ENCODE data around the gene SENP8. TPM values are rescaled to one million over a fixed set of nuclear protein-coding genes. Genes with fewer than 3 reads are reported as not detected.

Gene SENP8
- total and polyA plus RNA-seq, 2 experiments from 2014 or later = 1.5 to 2.0 TPM

- Histone ChIP-seq H3K9me2 (replicated peaks; ENCODE audit: insufficient read depth) (no peaks in the 10 kb centered on the region), H3K4me2 (peak overlapping the region; percentile 91), H3K9me3 (ENCODE audit: low read depth) (no peaks in the 10 kb centered on the region), H3K27ac (peak overlapping the region; percentile 95), H2AFZ (peak overlapping the region; percentile 76), H4K20me1 (ENCODE audit: insufficient read depth, poor library complexity, severe bottlenecking) (peaks cover 20% of the 10 kb centered on the region), H3K79me2 (peaks cover 63% of the 10 kb centered on the region), H3K4me3 (peak overlapping the region; percentile 95), H3K36me3 (replicated peaks; ENCODE audit: insufficient read depth, low read depth) (no peaks in the 10 kb centered on the region), H3K27me3 (no peaks in the 10 kb centered on the region), H3K4me1 (ENCODE audit: insufficient read depth) (peaks cover 12% of the 10 kb centered on the region)
- TF ChIP-seq CTCF (IDR thresholded peaks at IDR 0.05; ENCODE audit: poor library complexity) (no peak), EZH2phosphoT487 (IDR thresholded peaks at IDR 0.05; ENCODE audit: low read depth, severe bottlenecking, unreplicated experiment) (no peak), EZH2 (IDR thresholded peaks at IDR 0.05; ENCODE audit: borderline replicate concordance) (no peak)
- WGBS (ENCODE audit: low lambda C conversion rate, missing lambda C conversion rate) = 2% methylated on average over 17 of the region's 59 CpGs
- DNase-seq (ENCODE audit: low spot score) = peak; percentile 85
These were observed 652 bp upstream of the SENP8 start for GRCh38 chr15:72117486-72118016.

GRCh38 chr15:72124218-72124617 lies 6.0 kb downstream of the SENP8 start:
- H3K4me3 ChIP-seq = no peak overlapping the region
- H3K9me2 ChIP-seq (replicated peaks; ENCODE audit: insufficient read depth) = no peaks in the 10 kb centered on the region
- no peaks in the 10 kb centered on the region for H3K27me3 ChIP-seq
- H3K9me3 ChIP-seq (ENCODE audit: low read depth) = no peaks in the 10 kb centered on the region
- no peak overlapping the region for H3K27ac ChIP-seq
- H4K20me1 ChIP-seq (ENCODE audit: insufficient read depth, poor library complexity, severe bottlenecking) = no peaks in the 10 kb centered on the region
- TF ChIP-seq EZH2phosphoT487 (IDR thresholded peaks at IDR 0.05; ENCODE audit: low read depth, severe bottlenecking, unreplicated experiment) (no peak), EZH2 (IDR thresholded peaks at IDR 0.05; ENCODE audit: borderline replicate concordance) (no peak)
- DNase-seq (ENCODE audit: low spot score) = no peak
- H3K36me3 ChIP-seq (replicated peaks; ENCODE audit: insufficient read depth, low read depth) = no peaks in the 10 kb centered on the region
- WGBS (ENCODE audit: low lambda C conversion rate, missing lambda C conversion rate) = 62% methylated on average over 1 of the region's 1 CpG
- no peak overlapping the region for H2AFZ ChIP-seq
- H3K4me1 ChIP-seq (ENCODE audit: insufficient read depth) = no peaks in the 10 kb centered on the region
- H3K79me2 ChIP-seq = peaks cover 12% of the 10 kb centered on the region
- no peak overlapping the region for H3K4me2 ChIP-seq

GRCh38 chr15:72127724-72128322 lies 9.6 kb downstream of the SENP8 start:
- no peaks in the 10 kb centered on the region for H3K36me3 ChIP-seq (replicated peaks; ENCODE audit: insufficient read depth, low read depth)
- WGBS (ENCODE audit: low lambda C conversion rate, missing lambda C conversion rate) = 64% methylated on average over 2 of the region's 2 CpGs

GRCh38 chr15:72128359-72128758 lies 10.2 kb downstream of the SENP8 start:
- DNase-seq (ENCODE audit: low spot score) = no peak
- H3K36me3 ChIP-seq (replicated peaks; ENCODE audit: insufficient read depth, low read depth) = no peaks in the 10 kb centered on the region
- no peak overlapping the region for H3K4me2 ChIP-seq
- H3K4me1 ChIP-seq (ENCODE audit: insufficient read depth) = no peaks in the 10 kb centered on the region
- H3K27me3 ChIP-seq = no peaks in the 10 kb centered on the region
- no peak overlapping the region for H3K4me3 ChIP-seq
- no peaks in the 10 kb centered on the region for H4K20me1 ChIP-seq (ENCODE audit: insufficient read depth, poor library complexity, severe bottlenecking)
- no peak for TF ChIP-seq EZH2phosphoT487 (IDR thresholded peaks at IDR 0.05; ENCODE audit: low read depth, severe bottlenecking, unreplicated experiment)
- TF ChIP-seq CTCF (IDR thresholded peaks at IDR 0.05; ENCODE audit: poor library complexity) = no peak
- TF ChIP-seq EZH2 (IDR thresholded peaks at IDR 0.05; ENCODE audit: borderline replicate concordance) = no peak
- no peaks in the 10 kb centered on the region for H3K9me3 ChIP-seq (ENCODE audit: low read depth)
- H2AFZ ChIP-seq = no peak overlapping the region
- H3K27ac ChIP-seq = no peak overlapping the region
- no peaks in the 10 kb centered on the region for H3K9me2 ChIP-seq (replicated peaks; ENCODE audit: insufficient read depth)
- no peaks in the 10 kb centered on the region for H3K79me2 ChIP-seq

More at GRCh38 chr15:72127724-72128322, 9.6 kb downstream of the SENP8 start:
- Histone ChIP-seq H3K9me2 (replicated peaks; ENCODE audit: insufficient read depth) (no peaks in the 10 kb centered on the region), H3K27ac (no peak overlapping the region), H3K27me3 (no peaks in the 10 kb centered on the region), H3K79me2 (no peaks in the 10 kb centered on the region), H3K4me2 (no peak overlapping the region), H3K9me3 (ENCODE audit: low read depth) (no peaks in the 10 kb centered on the region), H3K4me3 (no peak overlapping the region), H2AFZ (no peak overlapping the region), H3K4me1 (ENCODE audit: insufficient read depth) (no peaks in the 10 kb centered on the region), H4K20me1 (ENCODE audit: insufficient read depth, poor library complexity, severe bottlenecking) (no peaks in the 10 kb centered on the region)
- TF ChIP-seq EZH2 (IDR thresholded peaks at IDR 0.05; ENCODE audit: borderline replicate concordance) = no peak
- no peak for DNase-seq (ENCODE audit: low spot score)

All from hepatocyte (in vitro differentiated cells).